ENCODE measurements around the gene SHB. TPM values are rescaled to one million over a fixed set of nuclear protein-coding genes. Genes with fewer than 3 reads are reported as not detected.
A peak's percentile ranks its signal among the peaks of the same experiment; 100 is the strongest.
"Not testable (repeated sequence)": the region's sequence is repeated elsewhere in the genome, so short reads cannot be mapped to it uniquely, and the experiment has no call there.

SHB gene
- total and polyA plus RNA-seq, 11 donors, result 7.8 to 31.4 (median 21.4) TPM

DNA sequence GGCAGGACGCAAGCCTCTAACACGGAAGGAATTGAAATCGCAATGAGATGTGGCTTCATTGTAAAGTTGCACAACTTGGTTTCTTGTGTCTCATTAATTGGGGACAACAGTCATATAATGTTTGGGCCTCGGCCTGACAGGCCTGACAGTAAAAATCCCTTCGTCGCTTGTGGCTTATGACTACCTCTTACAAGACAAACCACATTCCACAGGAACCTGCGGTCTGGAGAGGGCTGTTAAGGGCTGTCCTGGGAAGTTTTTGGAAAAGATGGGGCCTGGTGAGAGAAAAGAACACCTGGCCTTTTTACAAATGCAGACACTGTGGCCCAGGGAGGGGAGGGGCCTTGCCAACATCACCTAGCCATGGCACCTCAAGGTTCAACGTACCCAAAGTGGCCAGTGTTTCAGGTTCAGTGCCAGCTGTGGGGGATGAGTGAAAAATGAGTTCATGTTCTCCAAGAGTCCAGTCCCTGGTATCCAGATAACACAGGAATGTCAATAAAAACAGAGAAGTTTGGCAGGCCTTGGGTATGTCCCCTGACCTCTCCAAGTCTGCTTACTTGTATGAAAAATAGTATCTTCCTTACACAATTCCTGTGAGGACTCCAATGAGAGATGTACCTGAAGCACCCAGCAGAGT lies 22.2 kb downstream of the SHB start:
- peak in 2 of 4 donors; percentile 9 to 13 for ATAC-seq
- intact Hi-C loops (cut with DNase I), result loop anchor here in 1 of 10 donors (2.0 kb wide), 1 partner anchor 20 kb away; no protein-coding TSS in a partner anchor
- peak overlapping the region; percentile 46 to 95 (median 82) for H3K27ac ChIP-seq
- DNase-seq, result peak in 1 of 5 donors; percentile 24
- H3K36me3 ChIP-seq, result no peaks in the 10 kb centered on the region
- no peak overlapping the region for H3K4me3 ChIP-seq
- H3K9me3 ChIP-seq, result no peaks in the 10 kb centered on the region
- no peak for TF ChIP-seq CTCF (IDR thresholded peaks at IDR 0.05)
- no peak for TF ChIP-seq POLR2A (IDR thresholded peaks at IDR 0.05)
- H3K4me1 ChIP-seq, result peaks cover 0 to 76% (median 55%) of the 10 kb centered on the region in 12 donors
- WGBS, 4 donors, result 80 to 84% (median 81%) methylated on average over 8 of the region's 8 CpGs
- H3K27me3 ChIP-seq, result no peaks in the 10 kb centered on the region

DNA sequence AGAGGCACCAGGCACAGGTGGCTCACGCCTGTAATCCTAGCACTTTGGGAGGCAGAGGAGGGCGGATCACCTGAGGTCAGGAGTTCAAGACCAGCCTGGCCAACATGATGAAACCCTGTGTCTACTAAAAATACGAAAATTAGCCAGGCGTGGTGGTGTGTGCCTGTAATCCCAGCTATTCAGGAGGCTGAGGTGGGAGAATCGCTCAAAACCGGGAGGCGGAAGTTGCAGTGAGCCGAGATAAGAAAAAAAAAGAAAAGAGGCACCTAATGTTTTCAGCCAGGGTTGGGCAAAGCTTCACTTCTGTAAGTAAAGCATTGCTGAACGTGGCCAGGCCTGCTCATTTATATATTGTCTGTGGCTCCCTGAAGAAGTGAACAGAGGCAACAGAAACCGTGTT lies 23.1 kb downstream of the SHB start:
- Histone ChIP-seq H3K4me1 (peaks cover 0 to 76% (median 61%) of the 10 kb centered on the region in 12 donors), H3K27ac (peak overlapping the region in 7 of 12 donors; percentile 57 to 95 (median 83))
- not testable (repeated sequence) for H3K4me3 ChIP-seq, H3K36me3 ChIP-seq, H3K27me3 ChIP-seq, ATAC-seq, DNase-seq, H3K9me3 ChIP-seq
- intact Hi-C loops (cut with DNase I), result loop anchor here in 1 of 10 donors (2.0 kb wide), 1 partner anchor 21 kb away; no protein-coding TSS in a partner anchor
- 89 to 93% (median 92%) methylated on average over 10 of the region's 10 CpGs for WGBS, 4 donors

- TF ChIP-seq POLR2A (IDR thresholded peaks at IDR 0.05) (no peak), CTCF (IDR thresholded peaks at IDR 0.05) (no peak)
- intact Hi-C loops (cut with DNase I), result no loop called here
- H3K4me3 ChIP-seq, result no peak overlapping the region
- peaks cover 1 to 85% (median 65%) of the 10 kb centered on the region in 12 donors for H3K4me1 ChIP-seq
- WGBS, 4 donors, result 72 to 88% (median 86%) methylated on average over 2 of the region's 2 CpGs
- H3K9me3 ChIP-seq, result no peaks in the 10 kb centered on the region
- peak overlapping the region in 3 of 12 donors; percentile 7 to 77 (median 25) for H3K27ac ChIP-seq
- H3K27me3 ChIP-seq, result no peaks in the 10 kb centered on the region
- DNase-seq (peak in 1 of 5 donors; percentile 42), ATAC-seq (no peak)
- no peaks in the 10 kb centered on the region for H3K36me3 ChIP-seq
Measured at GRCh38 chr9:38044706-38045105, 24.3 kb downstream of the SHB start.

DNA sequence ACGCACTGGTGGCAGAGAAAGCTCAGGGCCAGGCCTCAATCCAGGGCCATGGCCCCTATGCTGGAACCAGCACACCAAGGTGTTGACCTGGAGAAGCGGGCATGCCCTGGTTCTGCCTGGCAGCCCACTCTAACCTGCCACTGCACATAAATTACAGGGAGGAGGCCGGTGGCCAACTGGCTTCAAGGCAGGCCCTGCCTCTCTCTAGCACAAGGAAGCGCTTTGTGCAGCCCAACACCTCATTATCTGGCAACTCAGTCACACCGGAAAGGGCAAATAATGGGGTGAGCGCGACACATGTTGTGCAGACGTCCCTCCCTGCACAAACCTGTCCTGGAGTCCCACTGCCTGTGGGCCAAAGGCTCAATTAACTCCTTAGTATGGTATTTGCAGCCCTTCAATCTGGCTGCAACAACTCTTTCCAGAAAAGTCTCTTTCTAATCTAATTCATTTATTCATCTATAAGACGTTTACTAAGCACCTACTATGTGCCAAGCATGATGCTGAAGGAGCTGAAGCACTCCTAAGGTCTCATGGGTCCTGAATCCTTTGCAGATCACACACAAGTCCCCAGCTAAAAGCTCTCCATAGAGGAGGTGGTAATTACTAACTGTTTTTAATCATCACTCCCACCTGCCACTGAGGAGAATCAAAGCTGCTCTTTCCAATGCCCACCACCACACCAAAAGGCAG lies 24.9 kb downstream of the SHB start:
- no peak for TF ChIP-seq POLR2A (IDR thresholded peaks at IDR 0.05)
- no peak for TF ChIP-seq CTCF (IDR thresholded peaks at IDR 0.05)
- 44 to 55% (median 52%) methylated on average over 8 to 9 of the region's 9 CpGs for WGBS, 4 donors
- H3K27me3 ChIP-seq, result no peaks in the 10 kb centered on the region
- no peaks in the 10 kb centered on the region for H3K9me3 ChIP-seq
- H3K27ac ChIP-seq, result peak overlapping the region in 8 of 12 donors; percentile 7 to 77 (median 28)
- DNase-seq (peak in 2 of 5 donors; percentile 61 to 62), ATAC-seq (peak in 3 of 4 donors; percentile 8 to 16 (median 8))
- H3K4me1 ChIP-seq, result peaks cover 4 to 90% (median 69%) of the 10 kb centered on the region in 12 donors
- H3K4me3 ChIP-seq, result no peak overlapping the region
- no peaks in the 10 kb centered on the region for H3K36me3 ChIP-seq
- intact Hi-C loops (cut with DNase I), result no loop called here
